NCI-H1417 (cell line): ENCODE measurements around the gene PHOX2A.

Source experiments
- DNase-seq, 3 experiments: peaks; one replicate each; lab custom pipeline; 2025; lab: John Stamatoyannopoulos, UW

The PHOX2A gene

DNA sequence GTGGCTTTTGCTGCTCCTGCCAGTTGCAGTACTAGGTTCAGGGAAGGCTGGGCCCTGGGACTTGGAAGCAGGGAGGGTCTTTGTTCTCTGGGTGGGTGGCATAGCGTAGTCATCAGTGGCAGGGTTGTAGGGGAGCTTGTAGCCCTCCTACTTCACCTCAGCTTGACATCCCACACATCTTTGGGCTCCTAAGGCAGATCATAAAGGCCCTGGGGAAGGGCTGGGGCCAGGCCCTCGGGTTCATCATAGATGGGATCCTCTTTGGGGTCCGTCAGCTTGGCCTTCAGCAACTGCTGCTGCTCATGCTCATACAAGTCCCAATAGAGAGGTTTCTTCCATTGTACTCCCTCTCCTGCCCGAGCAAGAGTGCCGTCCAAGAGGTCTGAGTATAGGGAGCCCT is 6.0 kb upstream of the PHOX2A start:
- DNase-seq, result no peak

DNA sequence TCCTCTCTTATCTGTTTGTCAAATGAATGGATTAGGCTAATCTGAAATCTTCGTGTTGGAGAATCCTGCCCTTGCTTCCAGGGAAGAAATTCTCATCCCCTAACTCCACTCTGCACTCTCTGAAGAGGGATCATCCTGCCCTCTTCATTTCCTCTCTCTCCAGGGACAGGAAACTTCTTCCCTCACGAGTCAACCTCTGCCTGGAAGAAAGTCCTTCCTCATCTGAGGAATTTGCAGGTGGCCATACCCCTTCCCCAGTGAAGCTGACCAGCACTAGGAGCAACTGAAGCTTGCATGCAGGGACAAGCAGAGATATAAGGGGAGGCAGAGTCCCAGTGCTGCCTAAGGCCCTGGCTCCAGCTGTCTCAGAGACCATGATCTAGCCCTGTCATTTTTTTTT is 3.6 kb upstream of the PHOX2A start:
- no peak for DNase-seq

DNA sequence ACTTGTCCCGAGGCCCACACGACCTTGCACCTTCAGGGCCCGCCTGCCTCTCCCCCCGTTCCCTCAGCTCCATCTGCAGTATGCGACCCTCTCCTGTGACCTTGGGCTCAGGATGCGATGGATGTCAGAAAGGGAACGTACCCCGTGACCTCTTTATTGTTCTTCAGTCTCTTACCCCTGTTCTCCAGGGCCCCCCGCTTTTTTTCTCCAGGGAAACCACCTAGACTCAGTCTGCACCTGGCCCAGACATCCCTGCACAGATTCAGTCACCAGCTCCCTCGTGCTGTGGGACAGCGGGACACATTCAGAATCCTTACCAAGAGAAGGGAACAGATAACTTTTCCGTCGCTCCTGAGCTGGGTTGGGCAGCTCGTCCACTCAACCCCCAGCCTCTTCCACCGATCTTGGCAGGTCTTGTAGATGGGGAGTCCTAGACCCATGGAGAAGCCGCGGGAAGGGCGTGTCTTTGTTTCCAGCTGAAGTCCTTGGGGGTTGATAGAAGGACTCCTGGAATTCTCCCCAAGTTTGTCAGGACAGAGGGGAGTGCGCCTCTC is 1.4 kb upstream of the PHOX2A start:
- no peak for DNase-seq

DNA sequence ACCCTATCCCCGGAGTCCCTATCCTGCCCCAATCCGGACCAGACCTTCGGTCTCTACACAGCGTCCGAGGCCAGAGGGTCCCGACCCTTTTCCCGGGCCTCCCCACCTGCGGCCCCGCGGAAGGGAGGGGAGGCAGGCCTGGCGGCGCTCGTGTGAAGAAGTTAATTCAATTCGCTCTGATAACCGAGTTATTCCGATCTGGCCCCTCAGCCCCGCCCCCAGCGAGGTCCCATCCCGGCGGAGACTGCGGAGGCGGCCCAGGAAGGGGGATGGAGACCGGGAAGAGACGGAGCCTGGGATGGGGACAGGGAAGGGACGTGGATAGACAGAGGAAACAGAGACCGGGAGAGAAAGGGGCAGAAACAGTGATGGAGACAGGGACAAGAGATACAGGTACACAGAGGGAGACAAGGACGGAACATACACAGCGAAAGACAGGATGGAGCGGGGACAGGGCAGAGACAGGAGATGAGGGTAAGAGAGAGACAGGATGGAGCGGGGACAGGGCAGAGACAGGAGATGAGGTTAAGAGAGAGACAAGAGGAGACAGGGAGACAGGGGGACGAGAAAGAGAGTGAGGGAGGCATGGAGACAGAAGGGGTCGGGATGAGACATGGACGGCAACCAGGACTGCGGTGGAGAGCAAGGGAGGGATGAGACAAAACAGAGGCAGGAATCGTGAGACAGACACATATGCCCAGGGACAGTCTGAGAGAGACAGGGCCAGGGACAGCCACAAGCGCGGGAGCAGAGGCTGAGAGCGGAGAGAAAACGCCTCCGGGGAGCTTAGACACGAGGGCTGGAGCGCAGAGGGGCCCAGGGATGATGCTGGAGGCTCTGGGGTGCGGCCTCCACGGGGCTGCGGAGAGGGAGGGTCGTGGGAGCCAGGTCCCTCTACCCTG is 636 bp upstream of the PHOX2A start:
- DNase-seq, result no peak

DNA sequence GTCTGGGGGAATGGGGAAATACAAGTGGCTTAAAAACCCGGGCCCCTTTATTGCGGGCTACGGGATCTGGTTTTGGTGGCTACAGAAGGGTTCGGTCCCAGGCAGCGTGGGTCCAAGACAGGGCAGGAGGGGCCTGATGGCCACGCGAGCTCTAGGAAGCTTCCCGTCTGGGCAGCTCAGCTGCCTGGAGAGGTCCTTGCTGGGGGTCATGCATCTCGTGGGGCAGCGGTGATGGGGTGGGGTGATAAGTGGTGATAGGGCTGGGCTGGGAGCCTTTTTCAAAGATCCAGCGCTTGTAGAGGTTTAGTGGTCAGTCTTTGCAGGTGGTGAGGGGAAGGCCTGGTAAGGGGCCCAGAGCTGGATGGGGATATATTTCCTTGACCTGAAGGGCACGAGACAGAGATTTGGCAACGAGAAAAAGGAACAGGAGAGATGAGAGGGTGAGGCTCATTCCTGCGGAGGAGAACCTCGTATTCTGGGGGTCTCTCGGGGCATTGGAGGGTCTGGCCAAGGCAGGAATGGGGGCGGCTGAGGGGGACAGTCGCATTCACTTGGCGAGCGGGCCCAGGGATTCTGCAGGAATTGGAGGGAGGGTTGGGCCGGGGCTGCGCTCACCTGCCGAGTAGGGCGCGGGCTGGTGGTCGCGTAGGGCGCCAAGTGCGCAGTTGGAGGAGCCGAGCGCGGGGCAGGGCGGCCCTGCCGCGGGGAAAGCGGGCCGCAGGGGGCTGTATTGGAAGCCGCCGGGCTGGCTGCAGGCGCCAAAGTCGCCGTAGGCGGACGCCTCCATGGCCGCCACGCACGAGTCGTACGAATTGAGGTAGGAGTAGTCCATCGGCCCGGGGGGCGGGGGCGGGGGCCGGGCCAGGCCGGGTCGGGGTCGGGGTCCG is 560 bp downstream of the PHOX2A start:
- DNase-seq, result no peak

DNA sequence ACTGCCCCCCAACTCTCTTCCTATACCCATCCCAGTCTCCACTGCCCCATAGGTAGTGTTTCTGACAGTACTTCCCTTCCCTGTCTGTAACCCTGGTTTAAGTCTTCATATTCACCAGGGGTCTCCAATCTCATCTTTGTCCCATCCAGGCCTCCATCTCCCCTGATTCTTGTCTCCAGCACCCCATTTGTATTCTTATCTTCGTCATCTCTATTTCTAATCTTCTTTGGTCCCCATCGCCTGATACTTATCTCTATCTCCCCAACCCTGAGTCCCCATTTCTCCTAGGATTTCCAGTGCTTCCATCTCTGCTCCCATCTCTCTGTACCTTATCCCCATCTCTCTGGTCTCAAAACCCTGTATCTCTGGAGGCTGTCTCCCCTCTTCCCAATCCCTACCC is 1.8 kb downstream of the PHOX2A start:
- DNase-seq, result no peak

DNA sequence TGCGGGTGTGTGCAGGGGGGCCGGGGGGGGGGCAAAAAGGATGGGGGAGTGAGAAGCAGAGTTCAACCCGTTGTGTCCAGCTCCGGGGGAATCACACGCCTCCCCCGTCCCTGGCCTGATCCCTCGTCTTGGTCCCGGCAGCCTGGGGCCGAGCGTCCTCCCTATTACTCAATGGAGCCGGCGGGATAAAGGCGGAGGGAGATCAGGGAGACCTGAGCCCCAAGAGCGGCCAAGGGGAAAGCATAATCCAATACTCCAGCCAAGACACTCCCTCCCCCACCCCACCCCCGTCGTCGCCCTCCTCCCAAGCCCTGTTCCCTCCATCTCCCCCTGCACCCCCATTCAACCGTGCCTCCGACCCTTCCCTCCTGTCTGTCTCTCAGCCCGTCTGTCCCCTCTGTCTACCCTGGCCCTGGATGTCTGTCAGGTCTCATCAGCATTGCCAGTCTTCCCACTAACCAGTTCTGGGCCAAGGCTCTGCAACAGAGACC is 2.6 kb downstream of the PHOX2A start:
- DNase-seq, result no peak

DNA sequence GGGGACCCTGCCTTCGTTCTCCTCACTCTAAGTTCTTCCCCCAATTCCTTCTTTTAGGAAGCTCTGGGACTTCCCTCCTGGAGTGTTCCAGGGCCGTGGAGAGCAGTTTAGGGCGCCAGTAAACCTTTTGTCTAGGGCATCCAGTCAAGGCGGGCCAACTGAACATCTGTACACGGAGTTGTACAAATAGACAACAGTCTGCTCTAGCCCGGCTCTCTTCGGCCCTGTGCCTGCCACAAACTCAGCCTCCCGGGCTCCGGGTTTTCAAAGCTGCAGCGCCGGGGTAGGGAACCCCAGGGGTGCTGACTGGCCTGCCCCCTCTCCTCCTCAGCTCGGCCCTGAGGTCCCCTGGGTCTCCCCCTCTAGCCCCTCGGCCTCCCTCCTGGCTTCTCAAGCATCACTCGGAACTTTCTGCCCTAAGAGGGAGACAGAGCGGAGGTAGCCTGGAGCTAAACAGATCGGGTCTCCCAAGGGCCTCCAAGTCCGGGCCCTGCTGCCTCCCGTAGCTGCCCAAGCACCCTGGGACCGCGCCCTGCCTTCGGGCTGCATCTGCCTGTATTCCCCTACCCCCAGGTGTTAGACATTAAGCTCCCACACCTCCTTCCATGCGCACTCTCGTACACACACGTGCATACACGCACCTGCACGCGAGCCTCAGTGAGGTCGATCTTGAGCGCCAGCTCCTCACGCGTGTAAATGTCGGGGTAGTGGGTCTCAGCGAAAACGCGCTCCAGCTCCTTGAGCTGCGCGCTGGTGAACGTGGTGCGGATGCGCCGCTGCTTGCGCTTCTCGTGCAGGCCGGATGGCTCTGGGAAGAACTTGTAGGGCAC is 3.3 kb downstream of the PHOX2A start:
- peak in 2 of 3 experiments; percentile 48 to 51 for DNase-seq

DNA sequence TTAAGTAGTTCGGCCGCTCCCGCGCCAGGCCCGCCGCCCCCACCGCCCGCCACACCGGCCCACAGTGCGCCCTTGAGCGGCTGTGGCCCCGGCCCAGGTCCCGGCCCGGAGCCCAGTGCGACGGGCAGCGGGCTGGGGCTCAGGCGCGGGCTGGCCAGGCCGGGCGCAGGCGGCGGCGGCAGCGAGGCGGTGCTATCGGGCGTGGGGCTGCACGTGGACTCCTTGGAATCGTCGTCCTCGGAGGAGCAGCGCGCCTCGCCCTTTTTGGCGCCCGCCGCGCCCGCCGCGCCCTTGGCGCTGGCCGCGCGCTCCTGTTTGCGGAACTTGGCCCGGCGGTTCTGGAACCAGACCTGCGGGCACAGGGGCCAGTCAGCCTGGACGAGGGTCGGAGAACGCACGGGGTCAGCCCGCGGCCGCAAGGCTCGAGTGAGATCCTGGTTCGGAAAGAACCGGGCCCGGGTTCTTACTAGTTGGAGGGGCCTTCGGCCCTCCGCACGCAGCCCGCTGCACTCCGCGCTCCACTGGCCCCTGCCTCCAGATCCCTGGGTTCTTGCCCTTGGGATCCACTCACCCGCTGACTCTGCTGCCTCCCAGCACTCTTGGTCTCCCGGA is 4.0 kb downstream of the PHOX2A start:
- peak in 2 of 3 experiments; percentile 16 to 64 for DNase-seq

DNA sequence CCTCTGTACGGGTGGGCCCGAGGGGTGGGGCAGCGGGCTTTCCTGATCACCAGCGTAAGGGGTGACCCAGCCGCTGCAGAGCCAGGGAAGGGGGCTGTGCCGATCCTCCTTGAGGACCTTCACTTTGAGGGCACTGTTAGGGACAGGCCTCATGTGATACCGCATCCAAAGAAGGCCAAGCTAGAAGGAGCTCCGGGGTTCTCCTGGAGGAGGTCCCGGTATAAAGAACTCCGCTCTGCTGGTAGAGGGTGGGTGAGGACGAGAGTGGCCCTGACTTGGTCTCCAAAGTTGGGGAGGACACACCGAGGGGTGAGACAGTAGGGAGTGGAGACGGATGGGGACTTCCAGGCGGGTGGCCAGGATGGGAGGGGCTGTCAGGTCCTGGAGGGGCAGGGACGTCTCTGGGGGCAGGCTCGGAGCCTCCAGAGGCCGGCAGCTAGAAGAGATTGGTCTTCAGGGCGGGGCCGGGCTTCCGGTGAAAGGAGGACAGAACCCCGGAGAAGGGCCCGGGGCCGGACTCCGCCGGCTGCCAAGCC is 4.6 kb downstream of the PHOX2A start:
- peak in 2 of 3 experiments; percentile 81 to 85 for DNase-seq

DNA sequence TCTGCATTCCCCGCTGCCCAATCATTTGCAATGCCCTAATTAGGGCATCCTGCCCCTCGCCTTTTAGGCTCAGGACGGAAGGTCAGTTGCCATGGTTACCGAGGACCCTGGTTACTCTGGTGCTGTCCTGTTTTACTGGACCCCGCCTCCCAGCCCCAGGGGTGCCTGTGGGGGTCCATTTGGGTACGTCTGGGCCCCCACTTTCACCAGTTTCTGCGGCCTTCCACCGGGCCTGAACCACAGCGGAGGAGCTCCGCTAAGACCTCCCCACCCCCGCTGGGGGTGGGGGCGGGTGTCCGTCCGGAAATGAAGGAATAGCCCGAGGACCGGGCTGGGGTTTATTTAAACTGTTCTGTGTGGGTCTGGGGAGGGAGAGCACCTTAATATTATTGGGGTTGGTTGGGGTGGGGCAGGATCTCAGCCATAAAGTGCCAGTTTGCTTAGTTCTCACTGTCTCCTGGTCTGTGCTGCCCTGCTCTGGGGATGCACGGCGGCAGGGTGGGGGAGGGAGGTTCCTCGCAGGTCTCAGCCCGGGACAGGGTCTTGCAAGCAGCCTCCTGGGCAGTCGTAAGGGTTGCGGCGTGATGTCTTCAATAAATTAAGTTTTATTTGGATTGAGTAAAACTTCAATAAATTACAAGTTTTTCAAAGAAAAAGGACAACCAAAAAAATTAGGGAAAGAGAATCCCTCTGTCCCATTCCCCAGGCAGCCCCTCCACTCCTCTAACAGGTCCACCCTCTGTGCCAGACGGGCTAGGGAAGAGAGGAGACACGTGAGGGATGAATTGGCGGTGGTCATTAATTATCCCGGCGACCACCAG is 5.3 kb downstream of the PHOX2A start:
- peak in 2 of 3 experiments; percentile 64 to 69 for DNase-seq

DNA sequence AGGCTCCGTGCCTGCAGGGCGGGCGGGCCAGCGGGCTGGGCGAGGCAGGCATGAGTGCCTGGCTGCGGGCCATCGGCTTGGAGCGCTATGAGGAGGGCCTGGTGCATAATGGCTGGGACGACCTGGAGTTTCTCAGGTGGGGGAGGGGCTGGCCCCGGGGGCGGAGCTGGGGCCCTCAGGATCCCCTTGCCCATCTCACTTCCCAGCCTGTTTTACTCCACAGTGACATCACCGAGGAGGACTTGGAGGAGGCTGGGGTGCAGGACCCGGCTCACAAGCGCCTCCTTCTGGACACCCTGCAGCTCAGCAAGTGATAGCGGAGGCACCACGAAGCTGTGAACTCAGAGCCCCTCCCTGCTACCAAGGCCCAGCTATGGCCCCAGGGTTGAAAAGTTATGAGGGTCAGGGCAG is 5.9 kb downstream of the PHOX2A start:
- DNase-seq, result peak; percentile 26 to 79 (median 75)

DNA sequence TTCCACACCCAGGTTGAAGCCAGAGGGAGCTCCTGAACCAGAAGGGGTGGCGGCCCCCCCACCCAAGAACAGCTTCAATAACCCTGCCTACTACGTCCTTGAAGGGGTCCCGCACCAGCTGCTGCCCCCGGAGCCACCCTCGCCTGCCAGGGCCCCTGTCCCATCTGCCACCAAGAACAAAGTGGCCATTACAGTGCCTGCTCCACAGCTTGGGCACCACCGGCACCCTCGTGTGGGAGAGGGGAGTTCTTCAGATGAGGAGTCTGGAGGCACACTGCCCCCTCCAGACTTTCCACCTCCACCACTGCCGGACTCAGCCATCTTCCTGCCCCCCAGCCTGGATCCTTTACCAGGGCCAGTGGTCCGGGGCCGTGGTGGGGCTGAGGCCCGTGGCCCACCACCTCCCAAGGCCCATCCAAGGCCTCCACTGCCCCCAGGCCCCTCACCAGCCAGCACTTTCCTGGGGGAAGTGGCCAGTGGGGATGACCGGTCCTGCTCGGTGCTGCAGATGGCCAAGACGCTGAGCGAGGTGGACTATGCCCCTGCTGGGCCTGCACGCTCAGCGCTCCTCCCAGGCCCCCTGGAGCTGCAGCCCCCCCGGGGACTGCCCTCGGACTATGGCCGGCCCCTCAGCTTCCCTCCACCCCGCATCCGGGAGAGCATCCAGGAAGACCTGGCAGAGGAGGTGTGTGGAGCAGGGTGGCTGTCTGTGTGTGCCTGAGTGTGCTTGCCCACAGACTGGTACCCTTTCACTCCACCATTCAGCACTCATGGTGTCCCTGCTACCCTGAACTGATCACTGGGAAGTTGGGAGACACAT is 6.7 kb downstream of the PHOX2A start:
- DNase-seq, result peak in 2 of 3 experiments; percentile 38 to 43

DNA sequence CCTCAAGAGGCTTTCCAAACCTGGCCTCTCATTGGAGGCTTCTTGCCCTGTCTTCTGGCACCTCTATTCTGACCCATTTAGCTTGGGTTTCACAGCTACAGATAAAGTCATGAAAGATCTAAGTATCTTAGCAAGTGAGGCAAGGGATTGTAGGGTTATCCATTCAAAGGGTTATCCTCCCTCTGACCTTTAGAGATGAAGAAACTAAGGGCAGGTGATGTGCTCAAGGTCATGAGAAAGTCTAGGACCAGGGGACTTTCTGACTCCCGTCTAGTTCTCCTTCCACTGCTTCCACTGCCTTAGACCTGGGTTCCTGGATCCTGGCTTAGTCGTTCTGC is 7.2 kb downstream of the PHOX2A start:
- DNase-seq, result peak in 1 of 3 experiments; percentile 43

DNA sequence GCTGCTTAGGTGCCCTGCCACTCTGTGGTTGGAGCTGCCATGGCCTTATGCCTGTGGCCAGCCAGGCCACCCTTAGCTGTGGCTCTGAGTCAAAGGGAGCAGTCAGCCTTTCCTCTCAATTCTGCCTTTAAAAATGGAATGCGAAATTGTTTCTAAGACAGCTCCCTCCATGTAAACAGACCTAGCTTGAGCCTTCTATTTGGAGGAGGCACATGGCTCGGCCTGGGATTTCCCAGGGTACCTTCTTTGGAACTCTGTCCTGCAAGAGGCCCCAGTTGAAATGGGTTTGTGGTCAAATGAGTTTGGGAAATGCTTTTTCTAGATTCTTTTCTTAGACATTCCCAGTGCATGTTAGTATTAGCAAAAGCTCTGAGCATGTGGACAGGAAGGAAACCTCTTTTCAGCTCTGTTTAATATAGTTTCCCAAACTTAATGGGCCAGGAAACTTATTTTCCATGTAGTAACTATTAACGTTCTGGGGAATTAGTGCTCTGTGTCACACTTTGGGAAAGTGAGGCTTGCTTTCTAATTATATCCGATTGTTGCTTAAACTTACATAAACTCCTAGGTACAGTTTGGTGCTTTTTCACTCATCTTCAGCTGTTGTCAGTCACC is 7.8 kb downstream of the PHOX2A start:
- no peak for DNase-seq

DNA sequence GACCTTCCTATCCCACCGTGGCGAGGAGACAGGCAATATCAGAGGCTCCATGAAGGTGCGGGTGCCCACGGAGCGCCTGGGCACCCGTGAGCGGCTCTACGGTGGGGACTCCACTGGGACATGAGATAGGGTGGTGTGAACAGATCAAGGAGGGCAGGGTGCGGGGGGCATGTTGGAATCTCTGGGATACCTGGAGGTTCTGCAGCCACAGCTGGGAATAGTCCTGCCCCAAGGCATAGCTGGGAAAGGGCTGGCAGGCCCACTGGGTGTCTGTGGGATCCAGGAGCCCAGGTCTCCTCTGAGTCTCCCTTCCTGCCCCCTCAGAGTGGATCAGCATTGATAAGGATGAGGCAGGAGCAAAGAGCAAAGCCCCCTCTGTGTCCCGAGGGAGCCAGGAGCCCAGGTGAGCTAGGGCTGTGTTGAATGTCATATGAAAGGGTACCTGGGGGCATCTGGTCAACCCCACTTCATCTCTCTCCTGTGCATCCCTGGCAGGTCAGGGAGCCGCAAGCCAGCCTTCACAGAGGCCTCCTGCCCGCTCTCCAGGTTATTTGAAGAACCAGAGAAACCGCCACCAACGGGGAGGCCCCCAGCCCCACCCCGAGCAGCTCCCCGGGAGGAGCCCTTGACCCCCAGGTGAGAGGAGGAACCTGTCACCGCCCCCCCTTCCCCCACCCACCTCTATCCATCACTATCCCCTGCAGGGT is 8.5 kb downstream of the PHOX2A start:
- peak in 2 of 3 experiments; percentile 20 to 42 for DNase-seq

DNA sequence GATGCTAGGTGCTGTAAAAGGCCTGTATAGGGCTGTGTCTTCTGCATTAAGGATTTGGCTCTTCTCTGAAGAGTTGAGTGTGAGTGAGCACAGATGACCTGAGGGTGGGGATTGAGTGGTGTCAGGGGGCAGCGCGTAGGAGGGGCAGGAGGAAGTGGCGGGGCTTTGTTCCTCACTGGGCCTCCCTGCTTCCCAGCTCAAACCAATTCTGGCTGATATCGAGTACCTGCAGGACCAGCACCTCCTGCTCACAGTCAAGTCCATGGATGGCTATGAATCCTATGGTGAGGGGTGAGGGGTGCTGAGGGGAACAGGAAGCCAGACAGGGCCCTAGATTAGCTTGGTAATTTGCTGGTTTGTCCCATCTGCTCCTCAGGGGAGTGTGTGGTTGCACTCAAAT is 9.1 kb downstream of the PHOX2A start:
- DNase-seq, result no peak

DNA sequence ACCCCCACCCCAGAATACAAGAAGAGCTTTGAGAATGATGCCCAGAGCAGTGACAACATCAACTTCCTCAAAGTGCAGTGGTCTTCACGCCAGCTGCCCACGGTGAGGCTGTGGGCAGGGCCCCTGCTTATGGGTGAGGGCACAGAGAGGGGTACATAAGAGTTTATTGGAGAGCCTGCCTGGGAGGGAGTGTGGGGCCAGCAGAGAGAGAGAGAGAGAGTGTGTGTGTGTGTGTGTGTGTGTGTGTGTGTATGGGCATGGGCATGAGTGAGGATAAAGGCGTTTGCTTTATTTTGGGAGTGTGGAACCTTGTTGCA is 9.5 kb downstream of the PHOX2A start:
- no peak for DNase-seq
